Activated gamma-delta T cell (primary cell): ENCODE data around the gene KIAA1755.

Experiments
- DNase-seq: peaks from one replicate; lab custom pipeline; 2025; lab: John Stamatoyannopoulos, UW
- total RNA-seq, 2 donors: gene quantifications; one replicate each; lab custom pipeline; 2026; lab: John Stamatoyannopoulos, UW

Gene KIAA1755, protein sequence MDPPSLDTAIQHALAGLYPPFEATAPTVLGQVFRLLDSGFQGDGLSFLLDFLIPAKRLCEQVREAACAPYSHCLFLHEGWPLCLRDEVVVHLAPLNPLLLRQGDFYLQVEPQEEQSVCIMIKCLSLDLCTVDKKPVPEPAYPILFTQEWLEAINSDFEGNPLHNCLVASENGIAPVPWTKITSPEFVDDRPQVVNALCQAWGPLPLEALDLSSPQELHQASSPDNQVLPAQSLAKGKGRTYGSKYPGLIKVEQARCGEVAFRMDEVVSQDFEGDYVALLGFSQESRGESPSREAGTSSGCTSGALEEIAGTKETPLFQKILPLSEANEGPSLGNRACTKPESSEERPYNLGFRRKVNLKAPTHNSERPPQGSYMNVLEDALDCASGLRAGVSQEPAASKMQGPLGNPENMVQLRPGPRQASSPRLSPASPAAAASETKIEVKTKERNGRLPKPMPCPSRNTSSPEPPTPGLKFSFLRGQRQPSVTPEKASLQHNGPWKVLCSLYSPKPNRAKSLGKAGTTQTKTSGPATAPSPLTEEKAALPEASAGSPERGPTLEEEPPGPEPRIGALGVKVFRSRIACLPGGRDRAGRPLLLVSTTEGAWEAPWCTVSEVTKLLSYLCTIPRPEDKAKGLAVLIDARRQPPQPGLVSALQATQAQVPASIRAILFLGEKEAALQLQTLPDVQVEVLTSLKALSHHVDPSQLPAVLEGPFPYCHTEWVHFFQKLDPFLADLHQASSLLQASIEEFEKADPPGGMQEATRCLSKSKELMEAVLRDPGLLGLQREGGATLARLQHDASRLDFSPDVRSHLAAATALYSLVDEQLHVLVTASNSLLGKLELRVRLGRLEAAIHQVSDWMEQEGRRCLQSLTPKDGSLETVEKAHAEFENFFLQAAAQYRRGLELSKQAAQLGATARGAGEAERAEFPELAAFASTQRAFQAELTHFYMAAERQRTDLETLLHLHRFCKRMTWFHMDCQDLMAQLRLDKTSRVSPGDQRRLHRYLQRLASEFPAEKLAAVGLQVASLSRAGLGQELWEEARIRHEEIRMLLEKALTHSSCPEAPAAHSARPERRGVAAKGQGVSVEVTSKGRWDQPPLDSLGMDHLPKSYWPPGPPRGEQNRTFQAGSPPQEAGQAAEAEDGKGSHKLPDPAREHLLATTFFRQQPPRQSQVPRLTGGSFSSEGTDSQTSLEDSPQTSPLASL
- total RNA-seq: 0 to 0.09 reads per million in 2 donors

DNA sequence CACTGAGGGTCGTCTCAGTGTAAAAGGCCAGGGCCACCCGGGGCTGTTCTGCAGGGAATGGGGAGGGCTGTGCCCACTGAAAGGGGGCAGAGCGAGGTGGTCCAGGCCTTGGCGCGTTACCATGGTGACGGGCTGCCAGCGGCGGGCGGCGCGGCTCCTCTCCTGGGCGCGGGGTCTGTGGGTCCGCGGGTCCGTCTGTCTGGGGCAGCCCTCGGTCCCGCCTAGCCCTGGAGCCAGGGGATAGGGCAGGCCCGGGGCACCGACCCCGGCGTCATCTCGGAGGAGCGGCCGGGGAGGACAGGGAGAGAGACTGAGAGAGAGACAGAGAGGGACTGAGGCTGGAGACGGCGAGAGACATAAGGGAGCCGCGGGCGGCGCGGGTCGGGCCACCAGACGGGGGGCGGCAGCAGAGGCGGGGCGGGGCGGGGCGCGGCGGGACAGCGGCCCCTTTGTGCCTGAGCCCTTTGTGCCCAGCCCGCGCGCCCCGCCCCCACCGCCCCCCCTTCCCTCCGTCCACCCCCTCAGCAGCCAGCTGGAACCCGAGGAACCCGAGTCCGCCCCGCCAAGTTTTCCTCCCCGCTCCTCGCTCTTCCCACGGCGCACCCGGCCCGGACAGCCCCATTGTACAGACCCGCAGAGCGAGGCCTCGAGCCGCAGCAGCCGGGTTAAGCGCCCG lies at the start of gene KIAA1755:
KIAA1755 (minus strand) TSS at position 358 of the 676 bp plus-strand sequence; CDS start at position 123, 235 bp downstream.
- no peak for DNase-seq

DNA sequence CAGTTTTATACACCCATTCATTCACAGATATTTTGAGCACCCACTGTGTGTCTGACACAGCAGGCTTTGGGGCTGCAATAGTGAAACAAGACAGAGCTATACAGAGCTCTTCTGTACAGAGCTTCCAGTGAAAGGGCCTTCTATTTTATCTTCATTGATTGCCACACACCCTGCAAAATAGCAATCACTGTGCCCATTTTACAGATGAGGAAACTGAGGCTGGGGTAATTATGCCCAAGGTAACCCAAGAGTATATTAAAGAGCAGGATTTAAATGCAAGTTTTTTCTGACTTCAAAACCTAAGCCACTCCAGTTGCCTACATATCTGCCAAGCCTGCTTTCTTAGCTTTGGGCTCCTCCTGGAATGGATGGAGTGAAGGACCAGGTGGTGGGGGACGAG lies 47.9 kb upstream of the KIAA1755 start:
- DNase-seq: no peak

DNA sequence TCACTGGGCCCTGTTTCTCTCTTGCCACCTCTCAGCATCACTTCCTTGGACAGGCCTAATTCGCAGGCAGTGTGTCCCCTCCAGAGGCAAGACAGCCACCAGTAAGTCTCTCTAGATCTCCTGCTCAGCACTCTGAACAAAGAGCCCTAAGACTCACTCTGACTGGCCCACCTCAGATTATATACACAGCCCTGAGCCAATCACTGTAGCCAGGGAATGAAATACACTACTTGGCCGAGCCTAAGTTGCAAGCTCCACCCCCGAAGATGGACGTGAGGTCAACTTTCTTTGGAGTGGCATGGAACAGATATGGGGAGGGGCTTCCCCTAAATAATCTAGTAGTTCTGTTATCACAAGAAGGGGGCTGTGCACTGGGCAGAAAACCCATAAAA lies 47.5 kb upstream of the KIAA1755 start:
- no peak for DNase-seq

DNA sequence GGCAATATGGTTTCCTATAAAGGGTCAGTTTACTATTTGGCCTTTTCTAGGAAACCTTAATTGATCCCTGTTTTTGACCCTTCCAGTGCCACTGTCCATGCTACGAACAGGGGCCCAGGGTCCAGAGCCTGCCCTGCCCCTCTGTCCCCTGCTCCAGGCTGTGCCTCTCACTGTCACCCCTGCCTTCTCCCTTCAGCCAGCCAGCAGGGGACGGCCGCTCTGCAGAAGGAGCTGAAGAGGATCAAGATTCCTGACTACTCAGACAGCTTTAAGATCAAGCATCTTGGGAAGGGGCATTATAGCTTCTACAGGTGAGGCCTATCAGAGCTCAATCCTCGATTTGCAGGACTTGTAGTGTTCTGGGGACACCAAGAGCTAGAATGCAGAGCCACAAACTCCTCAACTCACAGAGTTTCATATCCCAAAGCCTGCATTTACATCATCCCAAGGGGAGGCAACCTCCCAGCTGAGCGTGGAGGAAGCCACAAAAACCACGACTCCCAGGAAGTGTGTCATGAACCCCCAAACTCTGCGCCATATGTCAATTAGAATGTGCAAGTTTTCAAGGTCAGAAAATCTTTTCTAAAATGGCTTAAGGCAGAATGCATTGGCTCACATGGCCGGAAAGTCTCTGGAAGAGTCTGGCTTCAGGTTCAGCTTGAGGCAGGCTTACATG lies 47.0 kb upstream of the KIAA1755 start:
- no peak for DNase-seq

DNA sequence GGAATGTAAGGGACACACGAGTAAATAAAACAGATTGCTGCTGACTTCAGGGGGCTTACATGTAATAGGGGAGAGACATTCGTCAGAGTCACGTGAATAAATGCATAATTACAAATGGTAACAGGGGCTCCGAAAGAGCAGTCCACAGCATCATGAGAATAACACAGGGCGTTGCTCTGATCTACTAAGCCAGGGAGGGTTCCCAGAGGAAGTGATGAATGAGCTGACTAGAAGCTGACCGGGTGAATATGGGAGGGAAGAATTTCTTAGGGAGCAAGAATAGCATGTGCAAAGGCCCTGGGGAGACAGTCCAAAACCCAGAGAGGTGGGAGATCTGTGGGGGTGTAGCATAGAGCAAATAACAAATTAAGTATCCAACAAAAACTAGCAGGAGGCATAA lies 45.8 kb upstream of the KIAA1755 start:
- no peak for DNase-seq

DNA sequence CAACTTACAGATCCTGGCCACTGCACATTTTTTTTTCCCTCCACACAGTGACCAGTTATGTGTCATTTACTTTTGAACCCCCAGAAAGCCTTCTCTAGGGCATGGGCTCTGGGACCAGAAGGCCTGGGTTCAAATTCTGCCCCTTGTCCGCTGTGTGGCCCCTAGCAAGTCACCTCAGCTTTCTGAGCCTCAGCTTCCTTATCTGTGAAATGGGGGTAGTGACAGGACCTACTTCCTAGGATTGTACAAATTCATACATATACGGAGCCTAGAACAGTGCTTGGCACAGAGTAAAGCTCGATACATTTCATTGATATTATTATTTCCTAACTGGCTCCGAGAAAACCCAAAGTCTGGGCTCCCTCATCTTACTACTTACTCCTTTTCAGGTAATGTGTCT lies 45.0 kb upstream of the KIAA1755 start:
- no peak for DNase-seq

DNA sequence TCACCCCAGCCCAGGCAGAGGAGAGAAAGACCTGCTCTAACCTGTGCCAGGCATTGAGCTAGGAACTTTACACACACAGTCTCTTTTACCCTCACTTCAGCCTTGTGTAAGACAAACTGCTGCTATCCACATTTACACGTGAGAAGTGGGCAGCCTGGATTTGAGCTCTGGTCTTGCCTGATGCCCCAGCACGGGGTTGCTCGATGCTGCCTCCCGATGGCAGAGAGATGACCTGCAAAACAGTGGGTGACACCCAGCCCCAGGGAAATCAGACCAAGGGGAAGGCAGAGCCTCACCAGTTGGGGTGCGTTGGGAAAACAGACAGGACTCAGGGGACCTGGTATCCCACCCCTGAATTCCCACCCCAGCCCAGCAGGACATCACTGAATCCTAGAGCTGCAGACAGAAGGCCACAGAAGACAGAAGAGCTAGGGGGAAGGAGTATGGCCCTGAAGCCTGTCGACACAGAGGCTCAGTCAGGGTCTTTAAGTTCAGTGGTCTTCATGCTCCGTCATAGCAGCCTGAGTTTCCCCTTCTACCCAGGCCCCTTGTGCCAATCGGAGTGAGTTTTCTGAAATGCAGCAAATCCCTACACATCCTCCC lies 44.4 kb upstream of the KIAA1755 start:
- DNase-seq: no peak

DNA sequence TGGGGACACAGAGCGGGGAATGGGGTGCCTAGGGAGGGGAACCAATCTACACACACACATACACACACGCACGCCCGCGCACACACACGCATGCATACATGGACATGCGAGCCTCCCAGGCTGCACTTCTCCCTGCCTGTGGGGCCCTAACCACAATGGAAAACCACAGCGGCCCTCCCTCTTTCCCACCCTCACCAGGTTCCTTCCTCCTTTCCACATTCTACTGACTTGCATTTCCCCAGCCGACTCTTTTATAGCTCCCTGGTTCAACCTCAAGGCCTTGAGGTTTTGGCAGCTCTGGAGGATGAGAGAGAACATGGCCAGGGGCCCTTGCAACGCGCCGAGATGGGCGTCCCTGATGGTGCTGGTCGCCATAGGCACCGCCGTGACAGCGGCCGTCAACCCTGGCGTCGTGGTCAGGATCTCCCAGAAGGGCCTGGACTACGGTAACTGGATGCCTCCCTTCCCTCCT lies 43.4 kb upstream of the KIAA1755 start, which contains the start of gene BPI:
BPI (plus strand) TSS at position 249 of the 472 bp plus-strand sequence; CDS start at position 317, 68 bp downstream.
- DNase-seq: no peak

DNA sequence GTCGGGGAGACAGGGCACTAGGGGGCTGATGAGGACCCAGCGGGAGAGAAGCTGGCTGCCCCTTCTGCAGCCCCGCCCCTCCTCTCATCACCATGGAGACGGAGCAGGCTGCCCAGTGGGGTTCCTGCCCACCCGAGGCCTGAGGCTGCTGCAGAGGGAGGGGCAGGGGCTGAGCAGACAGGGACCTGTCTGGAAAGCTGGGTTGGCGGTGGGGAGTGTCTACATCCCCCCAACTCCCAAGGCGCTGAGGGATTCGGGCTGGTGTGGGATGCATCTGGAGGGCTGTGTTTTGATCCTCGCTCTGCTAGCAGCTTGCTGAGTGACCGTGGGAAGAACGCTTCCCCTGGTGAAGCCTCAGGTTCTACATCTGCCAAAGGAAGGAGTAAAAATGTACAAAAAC lies 42.3 kb upstream of the KIAA1755 start:
- no peak for DNase-seq

DNA sequence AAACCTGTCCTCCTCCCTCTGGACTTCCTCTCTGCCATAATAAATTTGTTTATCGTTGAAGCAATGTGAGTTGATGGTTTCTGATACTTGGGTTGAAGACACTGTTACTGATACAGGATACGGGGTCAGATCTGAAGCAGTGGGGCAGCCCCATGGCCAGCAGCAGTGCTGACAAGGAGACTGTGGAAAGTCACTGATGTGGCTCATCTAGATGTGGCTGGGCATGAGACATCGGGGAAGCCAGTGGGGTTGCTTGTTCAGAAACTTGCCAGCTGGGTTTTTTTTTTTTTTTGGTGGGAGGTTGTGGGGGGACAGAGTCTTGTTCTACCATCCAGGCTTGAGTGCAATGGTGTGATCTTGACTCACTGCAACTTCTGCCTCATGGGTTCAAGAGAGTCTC lies 40.8 kb upstream of the KIAA1755 start:
- no peak for DNase-seq

DNA sequence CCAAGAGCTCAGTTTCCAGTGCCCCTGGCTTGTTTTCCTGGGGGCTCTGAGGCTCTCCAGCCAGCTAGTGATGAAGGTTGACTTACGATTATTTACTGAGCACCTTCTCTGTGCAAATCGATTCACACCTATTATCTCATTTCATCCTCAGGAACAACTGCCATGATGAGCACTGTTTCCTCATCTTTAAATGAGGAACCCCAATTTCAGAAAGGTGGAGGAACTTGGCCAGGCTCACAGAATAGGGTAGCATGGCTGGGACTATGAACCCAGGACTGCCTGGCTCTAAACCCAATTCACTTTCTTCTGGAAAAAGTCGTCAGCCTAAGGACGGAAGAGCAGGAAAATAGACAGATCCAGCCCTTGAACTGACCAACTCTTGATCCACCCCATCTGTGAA lies 39.9 kb upstream of the KIAA1755 start:
- DNase-seq: no peak

DNA sequence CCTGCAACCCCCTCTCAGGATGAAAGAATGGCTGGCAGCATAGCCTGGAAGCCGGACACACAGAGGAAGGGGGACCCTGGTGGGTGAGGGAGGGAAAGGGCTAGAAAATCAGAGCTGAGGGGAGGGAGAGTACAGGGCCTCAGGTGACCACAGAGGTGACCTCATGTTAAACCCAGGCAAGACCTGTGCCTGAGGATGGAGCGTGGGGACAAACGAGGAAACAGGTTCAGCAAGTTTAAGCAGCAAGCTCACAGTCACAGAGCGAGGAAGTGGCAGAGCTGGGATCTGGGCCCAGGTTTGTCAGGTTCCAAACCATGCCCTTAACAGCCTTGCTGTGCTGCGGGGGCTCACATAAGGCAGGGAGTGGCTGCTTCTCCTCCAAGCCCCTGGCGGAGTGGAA lies 39.4 kb upstream of the KIAA1755 start:
- DNase-seq: no peak

DNA sequence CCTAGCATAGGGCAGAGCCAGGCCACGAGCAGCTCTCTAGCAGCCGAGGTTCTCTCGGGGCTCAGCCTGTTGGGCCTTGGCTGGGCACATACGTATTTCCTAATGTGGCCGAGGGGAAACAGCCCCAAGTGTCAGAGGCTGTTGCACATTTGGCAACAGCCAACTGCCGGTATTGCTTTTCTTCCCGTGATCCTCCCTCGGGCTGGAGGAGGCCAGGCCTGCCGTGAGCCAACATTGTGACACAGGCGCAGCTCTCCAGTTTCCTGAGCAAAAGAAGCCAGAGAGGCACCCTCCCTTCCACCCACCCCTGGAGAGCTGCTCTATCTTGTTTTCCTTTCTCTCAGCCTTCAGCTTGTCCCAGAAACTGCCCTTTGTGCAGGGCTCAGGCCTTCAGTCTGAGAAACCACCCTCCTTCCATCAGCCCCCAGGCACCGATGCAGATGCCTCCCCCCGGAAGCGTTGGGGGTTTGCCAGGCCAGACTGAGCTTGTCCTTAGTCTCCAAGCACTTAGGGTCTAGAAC lies 38.3 kb upstream of the KIAA1755 start:
- no peak for DNase-seq

DNA sequence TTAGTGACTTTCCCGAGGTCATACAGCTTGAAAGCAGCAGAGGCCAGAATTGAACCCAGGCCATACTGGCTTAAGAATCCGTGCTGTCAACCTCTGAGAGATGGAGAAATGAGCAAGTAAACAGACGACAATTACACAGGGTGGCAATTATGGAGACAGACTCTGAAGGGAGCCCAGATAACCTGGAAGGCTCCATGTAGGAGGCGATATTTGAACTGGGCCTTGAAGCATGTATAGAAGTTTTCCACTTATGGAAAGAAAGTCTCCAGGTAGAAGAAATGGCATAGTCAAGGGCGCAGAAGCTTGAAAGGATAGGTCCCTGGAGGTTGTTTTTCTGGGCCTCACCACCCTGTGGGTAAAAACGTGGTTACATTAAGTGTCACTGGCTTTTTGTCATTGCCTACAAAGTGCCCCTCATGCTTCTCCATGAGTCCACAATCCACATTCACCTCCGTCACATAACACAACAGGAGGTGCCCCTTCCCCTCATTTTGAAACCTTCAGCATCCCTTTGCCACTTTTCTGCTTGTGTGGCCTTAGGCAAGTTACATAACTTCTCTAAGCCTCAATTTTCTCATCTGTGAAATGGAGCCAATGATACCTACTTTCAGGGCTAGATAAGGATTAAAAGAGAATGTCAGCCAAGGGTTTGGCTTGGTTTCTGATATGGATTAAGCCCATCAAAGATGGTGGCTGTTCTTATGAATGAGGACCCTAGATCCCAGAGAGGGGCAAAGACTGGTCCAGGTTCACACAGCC lies 37.6 kb upstream of the KIAA1755 start:
- no peak for DNase-seq

DNA sequence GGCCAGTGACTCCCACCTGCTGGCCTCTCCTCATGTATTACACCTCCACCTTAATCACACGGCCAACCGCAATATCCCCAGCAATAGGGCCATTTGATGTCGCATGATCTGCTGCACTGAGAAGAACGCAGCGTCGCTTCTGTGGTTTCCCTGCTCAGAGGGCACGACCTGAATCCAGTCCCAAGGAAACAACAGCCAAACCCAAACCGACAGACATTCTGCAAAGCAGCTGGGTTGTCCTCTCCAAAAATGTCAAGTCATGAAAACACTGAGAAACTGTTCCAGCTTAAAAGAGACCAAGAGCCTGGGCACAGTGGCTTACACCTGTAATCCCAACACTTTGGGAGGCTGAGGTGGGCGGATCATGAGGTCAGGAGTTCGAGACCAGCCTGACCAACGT lies 35.9 kb upstream of the KIAA1755 start:
- DNase-seq: no peak

DNA sequence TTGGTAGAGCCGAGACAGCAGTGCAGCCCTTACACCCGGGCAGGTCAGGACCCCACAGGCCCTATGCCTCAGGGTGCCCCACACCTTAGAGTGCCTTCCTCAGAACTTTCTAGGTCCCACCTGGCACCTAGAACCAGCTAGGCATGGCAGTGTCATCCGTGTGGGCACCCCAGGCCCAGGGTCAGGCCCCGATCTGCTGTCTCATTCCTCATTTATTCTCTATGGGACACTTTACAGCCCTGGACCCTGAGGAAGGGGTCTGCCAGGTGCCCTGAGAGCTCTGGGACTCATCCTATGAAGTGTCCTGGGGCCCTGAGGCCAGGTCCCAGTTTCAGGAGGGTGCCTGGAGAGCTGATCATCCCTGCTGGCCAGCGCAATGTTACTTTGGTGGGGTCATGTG lies 35.3 kb upstream of the KIAA1755 start:
- no peak for DNase-seq

DNA sequence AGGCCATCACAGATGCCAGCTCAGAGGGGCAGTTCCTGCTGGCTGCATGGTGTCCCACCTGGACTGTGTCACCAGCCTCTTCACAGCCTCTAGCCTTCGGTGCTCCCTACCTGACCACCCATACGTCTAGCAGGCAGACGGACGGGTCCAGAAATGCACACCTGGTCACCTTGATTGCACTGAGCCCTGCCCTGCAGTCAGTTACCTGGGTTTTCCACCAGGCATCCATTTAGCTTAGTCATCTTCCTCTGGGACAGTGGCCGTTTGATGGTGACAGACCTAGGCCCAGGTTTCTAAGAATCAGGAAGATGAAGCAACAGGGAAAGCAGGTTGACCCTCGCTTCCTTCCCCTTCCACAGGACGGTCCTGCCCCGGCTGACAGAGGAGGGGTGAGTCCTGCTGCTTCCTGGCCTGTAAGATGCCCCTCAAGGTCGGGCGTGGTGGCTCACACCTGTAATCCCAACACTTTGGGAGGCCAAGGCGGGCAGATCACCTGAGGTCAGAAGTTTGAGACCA lies 33.6 kb upstream of the KIAA1755 start:
- DNase-seq: no peak

DNA sequence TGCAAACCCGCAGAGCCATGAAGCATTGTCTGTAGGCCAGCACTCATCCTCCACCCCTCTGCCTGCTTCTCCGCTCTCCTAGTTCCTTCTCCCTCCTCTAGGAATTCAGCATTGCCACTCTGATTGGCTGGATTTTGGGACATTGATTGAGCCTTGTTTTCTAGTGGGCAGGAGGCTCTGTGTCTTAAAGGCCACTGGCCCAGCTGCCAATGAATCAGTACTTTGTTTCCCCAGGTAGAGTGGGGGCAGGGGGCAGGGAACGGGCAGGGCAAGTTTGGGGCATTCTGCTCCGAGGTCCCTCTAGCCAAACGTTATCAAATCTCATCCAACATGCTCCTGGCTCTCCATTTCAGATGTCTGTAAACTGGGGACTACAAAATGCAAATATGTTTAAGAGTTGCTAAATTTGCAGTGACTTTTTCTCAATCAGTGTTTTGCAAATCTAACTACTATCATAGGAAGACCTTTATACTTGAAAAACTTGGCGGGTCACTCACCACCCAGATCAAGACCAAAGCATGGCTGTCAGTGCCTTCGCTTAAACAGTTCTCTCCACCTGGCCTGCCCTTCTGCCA lies 33.0 kb upstream of the KIAA1755 start:
- DNase-seq: no peak

DNA sequence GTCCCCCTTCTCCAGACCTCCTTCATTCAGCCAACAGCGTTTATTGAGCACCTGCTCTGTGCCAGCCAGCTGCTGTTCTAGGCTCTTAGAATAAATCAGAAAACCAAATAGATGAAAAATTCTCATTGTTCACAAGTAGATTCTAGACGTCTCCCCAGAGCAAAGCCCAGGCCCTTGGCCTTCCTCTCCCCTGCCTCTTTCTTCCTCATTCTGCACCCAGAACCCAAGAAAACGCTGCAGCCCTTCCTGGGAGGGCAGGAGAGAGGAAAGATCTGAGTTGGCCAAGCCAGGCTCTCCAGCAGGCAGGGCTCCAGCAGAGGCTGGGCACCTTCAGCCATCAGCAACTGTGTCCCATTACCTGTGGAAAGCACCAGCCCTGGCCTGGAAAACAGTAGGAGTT lies 31.4 kb upstream of the KIAA1755 start:
- DNase-seq: no peak
